Skeletal muscle satellite cell (primary cell): ENCODE results near the gene WDR86.

ENCODE experiments used
- H3K27me3 ChIP-seq: 2 replicates; pipeline ENCODE4 v1.7.0; 2013; ENCODE audit warnings: low read length; ENCODE audit not compliant: control insufficient read depth, insufficient read depth
- H3K36me3 ChIP-seq: 2 replicates; pipeline ENCODE4 v1.7.0; 2013; ENCODE audit warnings: mild to moderate bottlenecking, control low read depth, low read length; ENCODE audit not compliant: insufficient read depth
- H3K4me1 ChIP-seq: 2 replicates; pipeline ENCODE4 v1.7.0; 2013; ENCODE audit warnings: low read length; ENCODE audit not compliant: control insufficient read depth, insufficient read depth
- H3K4me2 ChIP-seq: 2 replicates; pipeline ENCODE4 v1.7.0; 2013; ENCODE audit warnings: mild to moderate bottlenecking, low read length
- H3K4me3 ChIP-seq: 2 replicates; pipeline ENCODE4 v1.7.0; 2013; ENCODE audit warnings: low read length
- H3K9ac ChIP-seq: 2 replicates; pipeline ENCODE4 v1.7.0; 2013; ENCODE audit warnings: mild to moderate bottlenecking, low read depth, low read length, moderate library complexity
- H3K9me3 ChIP-seq: replicated peaks from 2 replicates; pipeline ENCODE4 v1.7.0; 2013; ENCODE audit warnings: mild to moderate bottlenecking, control low read depth, low read length

The WDR86 gene

DNA sequence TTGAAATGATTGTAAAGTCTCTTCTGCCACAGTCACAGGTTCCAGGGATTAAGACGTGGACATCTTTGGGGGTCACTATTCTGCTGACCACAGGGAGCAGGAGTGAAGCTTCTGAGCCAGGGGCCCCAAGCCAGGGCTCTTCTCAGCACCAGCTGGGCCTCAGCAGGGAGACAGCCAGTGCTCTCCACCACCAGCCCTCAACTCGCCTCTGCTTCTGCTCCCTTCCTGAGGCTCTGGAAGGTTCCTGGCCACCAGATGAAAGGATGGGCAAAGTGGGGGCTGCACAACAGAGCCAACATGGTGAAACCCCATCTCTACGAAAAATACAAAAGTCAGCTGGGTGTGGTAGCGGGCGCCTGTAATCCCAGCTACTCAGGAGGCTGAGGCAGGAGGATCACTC lies 41.3 kb upstream of the WDR86 start:
- H3K4me1 ChIP-seq: peaks cover 4% of the 10 kb centered on the region
- peaks cover 52% of the 10 kb centered on the region for H3K27me3 ChIP-seq
- H3K9ac ChIP-seq: no peak overlapping the region
- H3K4me3 ChIP-seq: no peak overlapping the region
- no peak overlapping the region for H3K4me2 ChIP-seq
- no peaks in the 10 kb centered on the region for H3K9me3 ChIP-seq
- no peaks in the 10 kb centered on the region for H3K36me3 ChIP-seq

DNA sequence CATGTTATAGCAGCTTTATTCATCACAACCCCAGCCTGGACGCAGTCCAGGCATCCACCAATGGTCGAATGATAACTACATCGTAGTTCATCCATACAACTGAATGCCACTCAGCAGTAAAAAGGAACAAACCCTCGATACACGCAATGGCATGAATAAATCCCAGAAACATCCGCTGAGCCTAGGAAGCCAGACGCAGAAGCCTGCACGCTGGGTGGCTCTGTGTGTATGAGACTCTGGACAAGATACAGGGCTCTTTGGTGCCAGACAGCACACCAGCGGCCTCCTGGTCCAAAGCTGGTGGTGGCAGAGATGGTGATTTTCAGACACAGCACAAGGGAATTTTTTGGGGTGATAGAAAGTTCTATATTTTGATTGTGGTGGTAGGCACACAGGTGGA lies 40.2 kb upstream of the WDR86 start:
- peaks cover 53% of the 10 kb centered on the region for H3K27me3 ChIP-seq
- no peaks in the 10 kb centered on the region for H3K9me3 ChIP-seq
- no peak overlapping the region for H3K4me3 ChIP-seq
- H3K4me2 ChIP-seq: no peak overlapping the region
- H3K36me3 ChIP-seq: no peaks in the 10 kb centered on the region
- no peak overlapping the region for H3K9ac ChIP-seq
- H3K4me1 ChIP-seq: peaks cover 4% of the 10 kb centered on the region

GRCh38 chr7:151448261-151449252 lies 38.7 kb upstream of the WDR86 start:
- H3K4me2 ChIP-seq: peak overlapping the region; percentile 91
- H3K9me3 ChIP-seq: no peaks in the 10 kb centered on the region
- peaks cover 4% of the 10 kb centered on the region for H3K4me1 ChIP-seq
- no peaks in the 10 kb centered on the region for H3K36me3 ChIP-seq
- peak overlapping the region; percentile 75 for H3K4me3 ChIP-seq
- peak overlapping the region; percentile 59 for H3K9ac ChIP-seq
- peaks cover 54% of the 10 kb centered on the region for H3K27me3 ChIP-seq

DNA sequence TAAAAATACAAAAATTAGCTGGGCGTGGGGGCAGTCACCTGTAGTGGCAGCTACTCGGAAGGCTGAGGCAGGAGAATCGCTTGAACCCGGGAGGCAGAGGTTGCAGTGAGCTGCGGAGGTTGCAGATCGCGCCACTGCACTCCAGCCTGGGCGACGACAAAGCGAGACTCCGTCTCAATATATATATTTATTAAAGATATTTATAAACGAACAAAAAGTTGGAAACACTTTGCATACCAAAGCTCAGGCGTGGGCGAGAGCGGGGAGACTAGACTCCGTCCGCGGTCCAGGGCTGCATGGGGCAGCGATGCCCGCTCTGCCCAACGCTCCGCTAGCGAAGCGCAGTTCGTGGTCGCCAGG lies 38.0 kb upstream of the WDR86 start:
- Histone ChIP-seq H3K4me3 (peak overlapping the region; percentile 75), H3K9ac (no peak overlapping the region), H3K4me1 (peaks cover 4% of the 10 kb centered on the region), H3K4me2 (peak overlapping the region; percentile 91), H3K36me3 (no peaks in the 10 kb centered on the region), H3K9me3 (no peaks in the 10 kb centered on the region), H3K27me3 (peaks cover 53% of the 10 kb centered on the region)

DNA sequence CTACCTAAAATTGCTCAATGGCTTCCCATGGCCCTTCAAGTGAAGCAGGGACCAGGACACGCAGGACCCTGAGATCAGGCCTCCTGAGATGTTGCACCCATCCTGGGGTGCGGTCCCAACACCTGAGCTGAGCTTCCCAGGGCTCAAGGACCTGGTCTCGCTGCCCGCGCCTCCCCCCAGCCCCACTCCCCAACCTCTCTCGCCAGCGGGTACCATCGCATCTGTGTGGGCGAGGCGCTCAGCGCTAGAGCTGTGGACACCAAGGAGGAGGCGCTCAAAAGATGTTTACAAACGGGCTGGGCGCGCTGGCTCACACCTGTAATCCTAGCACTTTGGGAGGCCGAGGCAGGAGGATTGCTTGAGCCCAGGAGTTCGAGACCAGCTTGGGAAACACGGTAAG lies 37.5 kb upstream of the WDR86 start:
- Histone ChIP-seq H3K9me3 (no peaks in the 10 kb centered on the region), H3K4me2 (no peak overlapping the region), H3K9ac (no peak overlapping the region), H3K4me3 (no peak overlapping the region), H3K36me3 (no peaks in the 10 kb centered on the region), H3K27me3 (peaks cover 51% of the 10 kb centered on the region), H3K4me1 (peaks cover 4% of the 10 kb centered on the region)

DNA sequence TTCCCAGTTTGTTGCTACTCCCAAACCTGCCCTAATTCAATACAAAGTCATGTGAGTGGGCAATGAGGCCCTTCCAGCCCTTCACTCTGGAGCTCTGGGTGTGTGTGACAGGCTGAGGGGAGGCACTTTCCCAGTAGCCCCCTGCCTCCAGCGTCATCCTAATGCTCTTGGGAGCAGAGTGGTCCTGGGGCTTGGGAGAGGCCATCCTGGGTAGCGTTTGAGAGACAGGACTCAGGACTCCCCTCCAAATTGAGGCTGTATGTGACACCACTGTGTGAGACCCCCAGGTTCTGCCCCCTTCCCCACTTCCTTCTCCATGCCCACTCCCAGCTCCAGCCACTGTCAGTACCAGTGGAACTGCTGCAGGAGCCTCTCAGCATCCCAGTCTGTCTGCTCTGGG lies 36.6 kb upstream of the WDR86 start:
- no peak overlapping the region for H3K4me2 ChIP-seq
- no peaks in the 10 kb centered on the region for H3K36me3 ChIP-seq
- H3K9me3 ChIP-seq: no peaks in the 10 kb centered on the region
- peaks cover 4% of the 10 kb centered on the region for H3K4me1 ChIP-seq
- H3K27me3 ChIP-seq: peaks cover 46% of the 10 kb centered on the region
- no peak overlapping the region for H3K4me3 ChIP-seq
- no peak overlapping the region for H3K9ac ChIP-seq

- Histone ChIP-seq H3K27me3 (peaks cover 41% of the 10 kb centered on the region), H3K9ac (no peak overlapping the region), H3K4me2 (no peak overlapping the region), H3K4me1 (peaks cover 17% of the 10 kb centered on the region), H3K9me3 (no peaks in the 10 kb centered on the region), H3K36me3 (no peaks in the 10 kb centered on the region), H3K4me3 (no peak overlapping the region)
Observed at GRCh38 chr7:151444632-151445031, 34.8 kb upstream of the WDR86 start.

DNA sequence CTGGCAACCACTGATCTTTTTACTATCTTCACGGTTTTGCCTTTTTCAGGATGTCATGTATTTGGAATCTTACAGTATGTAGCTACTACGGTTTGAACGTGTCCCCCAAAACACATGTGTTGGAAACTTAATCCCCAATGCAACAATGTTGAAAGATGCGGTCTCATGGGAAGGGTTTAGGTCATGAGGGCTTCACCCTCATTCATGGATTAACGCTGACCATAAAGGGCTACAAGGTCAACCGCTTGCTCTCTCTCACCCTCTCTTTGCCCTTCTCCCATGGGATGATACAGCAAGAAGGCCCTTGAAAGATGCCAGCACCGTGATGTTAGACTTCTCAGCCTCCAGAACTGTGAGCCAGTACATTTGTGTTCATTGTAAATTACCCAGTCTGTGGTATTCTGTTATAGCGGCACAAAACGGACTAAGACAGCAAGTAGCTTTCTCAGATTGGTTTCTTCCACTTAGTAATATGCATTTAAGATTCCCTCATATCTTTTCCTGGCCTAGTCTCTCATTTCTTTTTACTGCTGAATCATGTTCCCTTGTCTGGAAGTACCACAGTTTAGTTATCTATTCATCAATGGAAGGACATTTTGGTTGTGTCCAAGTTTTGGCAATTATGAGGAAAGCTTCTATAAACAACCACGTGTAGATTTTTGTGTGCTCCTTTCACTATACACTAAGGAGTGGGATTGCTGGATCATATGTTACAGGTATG lies 33.1 kb upstream of the WDR86 start:
- Histone ChIP-seq H3K4me2 (no peak overlapping the region), H3K36me3 (no peaks in the 10 kb centered on the region), H3K4me1 (peaks cover 13% of the 10 kb centered on the region), H3K9me3 (no peaks in the 10 kb centered on the region), H3K27me3 (peaks cover 56% of the 10 kb centered on the region), H3K9ac (no peak overlapping the region), H3K4me3 (no peak overlapping the region)

DNA sequence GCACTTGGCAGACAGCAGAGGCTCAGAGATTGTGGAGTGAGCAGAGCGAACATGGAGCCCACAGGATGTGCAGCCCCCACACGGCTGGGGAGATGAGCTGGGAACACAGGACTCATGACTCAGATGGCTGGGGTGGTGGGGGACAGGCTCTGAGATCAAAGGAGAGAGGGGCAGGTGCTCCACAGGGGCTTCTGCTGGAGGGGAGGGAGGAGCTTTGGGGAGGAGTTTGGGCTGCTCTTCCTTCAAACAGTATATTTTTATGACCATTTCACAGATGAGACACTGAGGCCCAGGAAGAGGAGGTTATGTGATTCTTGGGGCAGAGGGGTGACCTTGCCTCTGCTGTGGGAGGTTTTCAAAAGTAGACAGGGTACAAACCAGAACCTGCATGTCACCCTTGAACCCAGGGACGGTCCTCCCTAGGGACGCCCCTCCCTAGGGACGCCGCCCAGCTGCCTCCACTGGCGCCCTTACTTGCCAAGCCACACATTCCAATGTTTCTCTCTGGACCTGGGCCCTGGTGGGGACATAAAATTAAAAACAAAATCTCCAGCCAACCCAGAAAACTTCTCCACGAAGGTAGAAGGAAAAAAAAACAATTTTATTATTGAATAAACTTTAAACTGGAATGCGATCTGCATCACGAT lies 31.1 kb upstream of the WDR86 start:
- no peak overlapping the region for H3K9ac ChIP-seq
- H3K4me1 ChIP-seq: peaks cover 13% of the 10 kb centered on the region
- H3K36me3 ChIP-seq: no peaks in the 10 kb centered on the region
- H3K9me3 ChIP-seq: no peaks in the 10 kb centered on the region
- H3K4me2 ChIP-seq: peak overlapping the region; percentile 37
- no peak overlapping the region for H3K4me3 ChIP-seq
- H3K27me3 ChIP-seq: peaks cover 69% of the 10 kb centered on the region

DNA sequence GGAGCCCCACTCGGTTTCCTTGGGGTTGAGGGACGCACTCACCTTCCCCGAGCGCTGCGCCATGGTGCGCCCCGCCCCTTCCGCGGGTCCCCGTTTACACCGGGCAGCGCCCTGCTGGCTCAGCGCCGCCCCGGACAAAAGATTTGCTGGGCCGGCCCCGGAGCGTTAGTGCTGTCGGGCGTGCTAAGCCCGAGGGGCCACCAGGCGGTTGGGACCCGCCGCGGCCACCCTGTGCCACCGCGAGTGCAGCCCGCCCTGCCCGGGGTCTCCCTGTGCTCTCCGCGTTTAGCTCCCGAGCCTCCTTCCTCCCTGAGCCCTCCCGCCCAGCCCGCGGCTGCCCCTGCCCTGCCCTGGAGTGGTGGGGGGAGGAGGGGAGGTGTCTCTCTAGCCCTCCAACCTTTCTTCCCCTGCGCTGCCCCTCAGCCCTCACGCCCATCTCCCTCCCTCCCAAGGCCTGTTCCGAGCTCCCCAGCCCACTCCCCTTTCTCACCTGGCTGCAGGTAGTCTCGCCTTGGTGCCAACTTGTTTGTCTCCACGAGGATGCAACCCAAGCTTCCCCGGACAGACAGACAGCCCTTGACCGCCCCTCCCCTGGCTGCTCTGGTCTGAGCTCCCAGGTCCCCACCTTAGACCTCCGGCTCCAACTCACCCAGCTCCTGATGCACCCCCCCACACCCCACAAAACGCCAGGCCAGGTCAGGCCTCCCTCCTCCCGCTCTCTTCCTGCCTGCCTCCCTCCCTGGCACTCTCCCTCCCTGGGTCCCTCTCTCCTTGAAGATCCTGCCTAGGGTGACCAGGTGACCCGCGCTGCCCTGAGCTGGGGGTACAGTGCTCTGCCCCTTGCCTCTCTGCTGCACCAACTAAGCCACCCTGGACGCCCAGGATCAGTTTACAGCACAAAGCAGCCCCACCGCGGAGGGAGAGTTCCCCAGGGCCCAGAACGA lies 30.3 kb upstream of the WDR86 start, which contains the start of gene CRYGN:
Gene CRYGN (minus strand): TSS at position 287 of the 944 bp plus-strand sequence. CDS start 224 bp downstream, at position 63.
- H3K4me1 ChIP-seq: peaks cover 13% of the 10 kb centered on the region
- no peak within 1 kb of the TSS for H3K4me3 ChIP-seq
- H3K4me2 ChIP-seq: peak within 1 kb of the TSS; percentile 27
- no peaks in the 10 kb centered on the region for H3K9me3 ChIP-seq
- H3K36me3 ChIP-seq: no peaks in the 10 kb centered on the region
- H3K9ac ChIP-seq: no peak within 1 kb of the TSS
- peaks cover 67% of the 10 kb centered on the region for H3K27me3 ChIP-seq
